ENCODE results near the gene MRAP2. TPM values are rescaled to one million over a fixed set of nuclear protein-coding genes. Genes with fewer than 3 reads are reported as not detected.

The MRAP2 gene
- total RNA-seq, 1 experiment from 2014 or later: 4.9 TPM

DNA sequence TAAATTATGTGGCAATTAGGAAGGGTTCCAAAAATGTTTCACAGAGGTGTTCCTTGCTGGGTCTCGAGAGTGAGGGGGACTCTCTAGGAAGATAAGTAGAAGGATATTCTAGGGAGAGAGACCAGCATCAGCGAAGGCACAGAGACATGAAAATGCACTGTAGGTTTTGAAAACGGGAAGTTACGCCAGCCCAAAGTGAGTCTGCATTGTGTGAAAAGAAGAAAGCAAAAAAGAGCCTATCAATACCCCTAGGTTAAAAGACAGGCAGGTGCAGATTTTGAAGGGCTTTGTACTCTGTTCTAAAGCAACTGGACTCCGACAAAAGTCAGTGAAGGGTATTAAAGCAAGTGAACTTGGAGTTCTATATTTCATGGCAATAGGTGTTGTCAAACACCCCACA, 25.7 kb upstream of the MRAP2 start (continued):
- TF ChIP-seq ELF4 (CRISPR knock-in tag; IDR thresholded peaks at IDR 0.05; ENCODE audit: low read depth) (no peak), RELA (CRISPR knock-in tag; IDR thresholded peaks at IDR 0.05; ENCODE audit: borderline replicate concordance) (no peak), RORB (CRISPR knock-in tag; IDR thresholded peaks at IDR 0.05) (no peak)
- TF ChIP-seq, protein P1, sequence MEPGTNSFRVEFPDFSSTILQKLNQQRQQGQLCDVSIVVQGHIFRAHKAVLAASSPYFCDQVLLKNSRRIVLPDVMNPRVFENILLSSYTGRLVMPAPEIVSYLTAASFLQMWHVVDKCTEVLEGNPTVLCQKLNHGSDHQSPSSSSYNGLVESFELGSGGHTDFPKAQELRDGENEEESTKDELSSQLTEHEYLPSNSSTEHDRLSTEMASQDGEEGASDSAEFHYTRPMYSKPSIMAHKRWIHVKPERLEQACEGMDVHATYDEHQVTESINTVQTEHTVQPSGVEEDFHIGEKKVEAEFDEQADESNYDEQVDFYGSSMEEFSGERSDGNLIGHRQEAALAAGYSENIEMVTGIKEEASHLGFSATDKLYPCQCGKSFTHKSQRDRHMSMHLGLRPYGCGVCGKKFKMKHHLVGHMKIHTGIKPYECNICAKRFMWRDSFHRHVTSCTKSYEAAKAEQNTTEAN (CRISPR knock-in tag; IDR thresholded peaks at IDR 0.05): no peak
- TF ChIP-seq, protein P2, sequence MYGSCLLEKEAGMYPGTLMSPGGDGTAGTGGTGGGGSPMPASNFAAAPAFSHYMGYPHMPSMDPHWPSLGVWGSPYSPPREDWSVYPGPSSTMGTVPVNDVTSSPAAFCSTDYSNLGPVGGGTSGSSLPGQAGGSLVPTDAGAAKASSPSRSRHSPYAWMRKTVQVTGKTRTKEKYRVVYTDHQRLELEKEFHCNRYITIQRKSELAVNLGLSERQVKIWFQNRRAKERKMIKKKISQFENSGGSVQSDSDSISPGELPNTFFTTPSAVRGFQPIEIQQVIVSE (CRISPR knock-in tag; IDR thresholded peaks at IDR 0.05; ENCODE audit: borderline replicate concordance): no peak
- TF ChIP-seq, protein P3, sequence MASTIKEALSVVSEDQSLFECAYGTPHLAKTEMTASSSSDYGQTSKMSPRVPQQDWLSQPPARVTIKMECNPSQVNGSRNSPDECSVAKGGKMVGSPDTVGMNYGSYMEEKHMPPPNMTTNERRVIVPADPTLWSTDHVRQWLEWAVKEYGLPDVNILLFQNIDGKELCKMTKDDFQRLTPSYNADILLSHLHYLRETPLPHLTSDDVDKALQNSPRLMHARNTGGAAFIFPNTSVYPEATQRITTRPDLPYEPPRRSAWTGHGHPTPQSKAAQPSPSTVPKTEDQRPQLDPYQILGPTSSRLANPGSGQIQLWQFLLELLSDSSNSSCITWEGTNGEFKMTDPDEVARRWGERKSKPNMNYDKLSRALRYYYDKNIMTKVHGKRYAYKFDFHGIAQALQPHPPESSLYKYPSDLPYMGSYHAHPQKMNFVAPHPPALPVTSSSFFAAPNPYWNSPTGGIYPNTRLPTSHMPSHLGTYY (CRISPR knock-in tag; IDR thresholded peaks at IDR 0.05): no peak

DNA sequence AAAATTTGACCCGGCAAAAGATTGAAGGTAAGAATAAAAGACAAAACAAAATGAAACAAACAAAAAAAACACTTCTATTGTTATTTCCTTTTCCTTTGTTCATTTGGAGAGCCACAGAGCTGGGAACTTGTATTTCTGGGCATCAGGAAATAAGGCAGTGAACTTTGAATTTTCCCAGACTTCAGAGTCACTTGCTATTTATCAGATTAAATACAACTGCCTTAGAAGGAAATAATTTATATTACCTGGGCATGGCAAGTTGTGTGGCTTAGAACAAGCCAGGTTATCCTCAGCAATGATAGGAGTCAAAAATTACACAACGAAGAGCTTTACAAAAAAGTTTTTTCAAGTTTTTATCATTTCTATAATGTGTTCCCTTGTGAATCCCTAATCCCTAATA, 20.2 kb upstream of the MRAP2 start:
- ChIA-PET CTCF (interaction anchor here (1.2 kb wide), 1 partner anchor 39 kb away, joined by 3 read pairs; no protein-coding TSS in a partner anchor), POLR2A (no interaction called here)
- Mint-ChIP-seq H3K27me3 (ENCODE audit: low read depth) (no peaks in the 10 kb centered on the region), H3K4me3 (no peak overlapping the region), H3K9me3 (no peaks in the 10 kb centered on the region), H3K27ac (no peak overlapping the region), H3K36me3 (no peaks in the 10 kb centered on the region), H3K4me1 (peaks cover 5% of the 10 kb centered on the region)
- TF ChIP-seq, protein P4, sequence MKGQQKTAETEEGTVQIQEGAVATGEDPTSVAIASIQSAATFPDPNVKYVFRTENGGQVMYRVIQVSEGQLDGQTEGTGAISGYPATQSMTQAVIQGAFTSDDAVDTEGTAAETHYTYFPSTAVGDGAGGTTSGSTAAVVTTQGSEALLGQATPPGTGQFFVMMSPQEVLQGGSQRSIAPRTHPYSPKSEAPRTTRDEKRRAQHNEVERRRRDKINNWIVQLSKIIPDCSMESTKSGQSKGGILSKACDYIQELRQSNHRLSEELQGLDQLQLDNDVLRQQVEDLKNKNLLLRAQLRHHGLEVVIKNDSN (CRISPR knock-in tag; IDR thresholded peaks at IDR 0.05): no peak
- TF ChIP-seq, protein P5, sequence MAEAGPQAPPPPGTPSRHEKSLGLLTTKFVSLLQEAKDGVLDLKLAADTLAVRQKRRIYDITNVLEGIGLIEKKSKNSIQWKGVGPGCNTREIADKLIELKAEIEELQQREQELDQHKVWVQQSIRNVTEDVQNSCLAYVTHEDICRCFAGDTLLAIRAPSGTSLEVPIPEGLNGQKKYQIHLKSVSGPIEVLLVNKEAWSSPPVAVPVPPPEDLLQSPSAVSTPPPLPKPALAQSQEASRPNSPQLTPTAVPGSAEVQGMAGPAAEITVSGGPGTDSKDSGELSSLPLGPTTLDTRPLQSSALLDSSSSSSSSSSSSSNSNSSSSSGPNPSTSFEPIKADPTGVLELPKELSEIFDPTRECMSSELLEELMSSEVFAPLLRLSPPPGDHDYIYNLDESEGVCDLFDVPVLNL (CRISPR knock-in tag; IDR thresholded peaks at IDR 0.05; ENCODE audit: borderline replicate concordance, low read depth): no peak
- TF ChIP-seq SP1 (CRISPR knock-in tag; conservative IDR thresholded peaks at IDR 0.05) (no peak), NFE2L1 (CRISPR knock-in tag; IDR thresholded peaks at IDR 0.05) (no peak)
- TF ChIP-seq, protein P6, sequence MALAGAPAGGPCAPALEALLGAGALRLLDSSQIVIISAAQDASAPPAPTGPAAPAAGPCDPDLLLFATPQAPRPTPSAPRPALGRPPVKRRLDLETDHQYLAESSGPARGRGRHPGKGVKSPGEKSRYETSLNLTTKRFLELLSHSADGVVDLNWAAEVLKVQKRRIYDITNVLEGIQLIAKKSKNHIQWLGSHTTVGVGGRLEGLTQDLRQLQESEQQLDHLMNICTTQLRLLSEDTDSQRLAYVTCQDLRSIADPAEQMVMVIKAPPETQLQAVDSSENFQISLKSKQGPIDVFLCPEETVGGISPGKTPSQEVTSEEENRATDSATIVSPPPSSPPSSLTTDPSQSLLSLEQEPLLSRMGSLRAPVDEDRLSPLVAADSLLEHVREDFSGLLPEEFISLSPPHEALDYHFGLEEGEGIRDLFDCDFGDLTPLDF (CRISPR knock-in tag; IDR thresholded peaks at IDR 0.05): no peak
- TF ChIP-seq, protein P7, sequence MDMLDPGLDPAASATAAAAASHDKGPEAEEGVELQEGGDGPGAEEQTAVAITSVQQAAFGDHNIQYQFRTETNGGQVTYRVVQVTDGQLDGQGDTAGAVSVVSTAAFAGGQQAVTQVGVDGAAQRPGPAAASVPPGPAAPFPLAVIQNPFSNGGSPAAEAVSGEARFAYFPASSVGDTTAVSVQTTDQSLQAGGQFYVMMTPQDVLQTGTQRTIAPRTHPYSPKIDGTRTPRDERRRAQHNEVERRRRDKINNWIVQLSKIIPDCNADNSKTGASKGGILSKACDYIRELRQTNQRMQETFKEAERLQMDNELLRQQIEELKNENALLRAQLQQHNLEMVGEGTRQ (CRISPR knock-in tag; IDR thresholded peaks at IDR 0.05): no peak
- ATAC-seq: no peak
- DNase-seq (ENCODE audit: low spot score): no peak

DNA sequence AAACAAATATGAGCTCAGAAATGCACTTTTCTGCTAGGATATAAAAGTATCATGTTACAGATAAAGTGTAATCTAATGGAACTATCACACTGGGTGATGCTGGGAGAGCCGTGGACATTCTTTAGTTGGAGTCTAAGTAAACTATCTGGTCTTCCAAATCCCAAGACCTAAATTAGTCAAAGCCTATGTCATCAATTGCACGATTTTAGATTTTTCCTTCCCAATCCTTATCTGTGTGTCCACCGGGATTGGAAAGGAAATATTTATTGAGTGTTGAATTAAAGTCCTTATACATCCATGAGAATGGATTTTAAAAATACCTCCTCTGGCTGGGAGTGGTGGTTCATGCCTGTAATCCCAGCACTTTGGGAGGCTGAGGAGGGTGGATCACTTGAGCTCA, 19.6 kb upstream of the MRAP2 start:
- Mint-ChIP-seq H3K4me1 (peaks cover 11% of the 10 kb centered on the region), H3K9me3 (no peaks in the 10 kb centered on the region), H3K27ac (no peak overlapping the region), H3K36me3 (no peaks in the 10 kb centered on the region), H3K4me3 (no peak overlapping the region), H3K27me3 (ENCODE audit: low read depth) (no peaks in the 10 kb centered on the region)
- ATAC-seq (no peak), DNase-seq (ENCODE audit: low spot score) (no peak)
- POLR2A ChIA-PET: no interaction called here
- CTCF ChIA-PET: interaction anchor here (1.2 kb wide), 1 partner anchor 39 kb away, joined by 3 read pairs; no protein-coding TSS in a partner anchor
- TF ChIP-seq, protein P8, sequence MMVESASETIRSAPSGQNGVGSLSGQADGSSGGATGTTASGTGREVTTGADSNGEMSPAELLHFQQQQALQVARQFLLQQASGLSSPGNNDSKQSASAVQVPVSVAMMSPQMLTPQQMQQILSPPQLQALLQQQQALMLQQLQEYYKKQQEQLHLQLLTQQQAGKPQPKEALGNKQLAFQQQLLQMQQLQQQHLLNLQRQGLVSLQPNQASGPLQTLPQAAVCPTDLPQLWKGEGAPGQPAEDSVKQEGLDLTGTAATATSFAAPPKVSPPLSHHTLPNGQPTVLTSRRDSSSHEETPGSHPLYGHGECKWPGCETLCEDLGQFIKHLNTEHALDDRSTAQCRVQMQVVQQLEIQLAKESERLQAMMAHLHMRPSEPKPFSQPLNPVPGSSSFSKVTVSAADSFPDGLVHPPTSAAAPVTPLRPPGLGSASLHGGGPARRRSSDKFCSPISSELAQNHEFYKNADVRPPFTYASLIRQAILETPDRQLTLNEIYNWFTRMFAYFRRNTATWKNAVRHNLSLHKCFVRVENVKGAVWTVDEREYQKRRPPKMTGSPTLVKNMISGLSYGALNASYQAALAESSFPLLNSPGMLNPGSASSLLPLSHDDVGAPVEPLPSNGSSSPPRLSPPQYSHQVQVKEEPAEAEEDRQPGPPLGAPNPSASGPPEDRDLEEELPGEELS (CRISPR knock-in tag; IDR thresholded peaks at IDR 0.05): no peak
- TF ChIP-seq, protein P9, sequence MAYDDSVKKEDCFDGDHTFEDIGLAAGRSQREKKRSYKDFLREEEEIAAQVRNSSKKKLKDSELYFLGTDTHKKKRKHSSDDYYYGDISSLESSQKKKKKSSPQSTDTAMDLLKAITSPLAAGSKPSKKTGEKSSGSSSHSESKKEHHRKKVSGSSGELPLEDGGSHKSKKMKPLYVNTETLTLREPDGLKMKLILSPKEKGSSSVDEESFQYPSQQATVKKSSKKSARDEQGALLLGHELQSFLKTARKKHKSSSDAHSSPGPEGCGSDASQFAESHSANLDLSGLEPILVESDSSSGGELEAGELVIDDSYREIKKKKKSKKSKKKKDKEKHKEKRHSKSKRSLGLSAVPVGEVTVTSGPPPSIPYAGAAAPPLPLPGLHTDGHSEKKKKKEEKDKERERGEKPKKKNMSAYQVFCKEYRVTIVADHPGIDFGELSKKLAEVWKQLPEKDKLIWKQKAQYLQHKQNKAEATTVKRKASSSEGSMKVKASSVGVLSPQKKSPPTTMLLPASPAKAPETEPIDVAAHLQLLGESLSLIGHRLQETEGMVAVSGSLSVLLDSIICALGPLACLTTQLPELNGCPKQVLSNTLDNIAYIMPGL (CRISPR knock-in tag; IDR thresholded peaks at IDR 0.05): no peak
- TF ChIP-seq, protein P7 (CRISPR knock-in tag; IDR thresholded peaks at IDR 0.05): no peak
- TF ChIP-seq NR2C2 (CRISPR knock-in tag; IDR thresholded peaks at IDR 0.05): no peak
- TF ChIP-seq, protein P10, sequence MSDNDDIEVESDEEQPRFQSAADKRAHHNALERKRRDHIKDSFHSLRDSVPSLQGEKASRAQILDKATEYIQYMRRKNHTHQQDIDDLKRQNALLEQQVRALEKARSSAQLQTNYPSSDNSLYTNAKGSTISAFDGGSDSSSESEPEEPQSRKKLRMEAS (CRISPR knock-in tag; IDR thresholded peaks at IDR 0.05): no peak
- TF ChIP-seq SP1 (CRISPR knock-in tag; conservative IDR thresholded peaks at IDR 0.05): no peak
- TF ChIP-seq NR1H2 (CRISPR knock-in tag; IDR thresholded peaks at IDR 0.05): no peak
- TF ChIP-seq, protein P6 (CRISPR knock-in tag; IDR thresholded peaks at IDR 0.05): no peak

Data from WTC11 (cell line).